OCI-LY7 (cell line): ENCODE results near the gene STMN3. TPM values are rescaled to one million over a fixed set of nuclear protein-coding genes. Genes with fewer than 3 reads are reported as not detected.
"Not testable (repeated sequence)": the region's sequence is repeated elsewhere in the genome, so short reads cannot be mapped to it uniquely, and the experiment has no call there.

ENCODE experiments used
- BruUV-seq: library from RNA; stranded (reverse); fragments of 400-500 nt; replicated peaks from 2 replicates; lab custom pipeline; 2021; lab: Mats Ljungman, UMichigan
- CTCF ChIA-PET: fragments of 300-600 bp; sonication (Branson Sonifier 250); formaldehyde crosslinking; loops from one replicate; lab custom pipeline; 2022; ENCODE audit warnings: antibody characterized with exemption; ENCODE audit not compliant: unreplicated experiment; lab: Charles Lee
- POLR2A ChIA-PET: fragments of 300-600 bp; sonication (Branson Sonifier 250); formaldehyde crosslinking; loops from one replicate; lab custom pipeline; 2022; ENCODE audit warnings: antibody characterized with exemption; lab: Charles Lee
- DNase-seq: peaks from one replicate; pipeline ENCODE4 v3.0.0-alpha.2; 2015; ENCODE audit warnings: low spot score
- H2AFZ ChIP-seq: fragments of 200-600 bp; sonication (generic), shearing (Covaris generic); 2 replicates; pipeline ENCODE4 v1.6.1; 2014; ENCODE audit warnings: mild to moderate bottlenecking, antibody characterized with exemption, low read length, moderate library complexity
- H3K27ac ChIP-seq: fragments of 200-600 bp; sonication (generic); 2 replicates; pipeline ENCODE4 v1.5.1; 2014; ENCODE audit warnings: mixed run types, low read depth, mild to moderate bottlenecking, moderate library complexity, low read length, inconsistent platforms; ENCODE audit not compliant: poor library complexity, severe bottlenecking
- H3K36me3 ChIP-seq: fragments of 200-600 bp; sonication (generic); 2 replicates; pipeline ENCODE4 v1.6.1; 2014; ENCODE audit warnings: mild to moderate bottlenecking, antibody characterized with exemption, low read length, moderate library complexity, mixed read lengths; ENCODE audit not compliant: insufficient read depth
- H3K4me1 ChIP-seq: fragments of 200-600 bp; sonication (generic); 2 replicates; pipeline ENCODE4 v1.5.1; 2014; ENCODE audit warnings: mild to moderate bottlenecking, low read length; ENCODE audit not compliant: insufficient read depth, poor library complexity, severe bottlenecking
- H3K4me2 ChIP-seq: fragments of 200-600 bp; sonication (generic); 2 replicates; pipeline ENCODE4 v1.6.1; 2014; ENCODE audit warnings: mild to moderate bottlenecking, low read length
- H3K4me3 ChIP-seq: fragments of 200-600 bp; sonication (generic); 2 replicates; pipeline ENCODE4 v1.5.1; 2014; ENCODE audit warnings: mild to moderate bottlenecking, low read depth, low read length; ENCODE audit not compliant: poor library complexity, severe bottlenecking
- H3K79me2 ChIP-seq: fragments of 200-600 bp; sonication (generic); 2 replicates; pipeline ENCODE4 v1.6.1; 2016; ENCODE audit warnings: low read depth, mild to moderate bottlenecking, low read length, moderate library complexity, mixed read lengths; ENCODE audit not compliant: insufficient read depth
- H3K9me2 ChIP-seq: fragments of 200-600 bp; sonication (generic); 2 replicates; pipeline ENCODE4 v1.6.1; 2016; ENCODE audit warnings: mild to moderate bottlenecking, low read length, mixed read lengths; ENCODE audit not compliant: insufficient read depth
- H3K9me3 ChIP-seq: fragments of 200-600 bp; sonication (generic); 2 replicates; pipeline ENCODE4 v1.6.1; 2014; ENCODE audit warnings: mild to moderate bottlenecking, mixed run types, low read length, mixed read lengths
- H4K20me1 ChIP-seq: fragments of 200-600 bp; sonication (generic); 2 replicates; pipeline ENCODE4 v1.6.1; 2014; ENCODE audit warnings: mild to moderate bottlenecking, antibody characterized with exemption, low read length, moderate library complexity, mixed read lengths; ENCODE audit not compliant: insufficient read depth
- EZH2phosphoT487 ChIP-seq: fragments of 200-600 bp; sonication (generic); IDR thresholded peaks from 2 replicates; pipeline ENCODE4 v1.6.1; 2018; ENCODE audit warnings: low read depth, borderline replicate concordance, mild to moderate bottlenecking, mixed run types, antibody characterized with exemption, low read length, moderate library complexity, mixed read lengths
- intact Hi-C: fragments of 100-400 bp; cut with micrococcal nuclease; formaldehyde crosslinking; loops from one replicate; pipeline ENCODE4 v1.10.0; 2022; ENCODE audit not compliant: unreplicated experiment
- total RNA-seq, 2 experiments: library from RNA; depleted of rRNA in 1 of 2; stranded (reverse); fragments of >200 nt in 1 of 2; shearing (Covaris generic) in 1 of 2; gene quantifications; 2 replicates each; pipeline ENCODE4 v1.2.3, GENCODE V29; 2014 to 2022
- TF ChIP-seq, protein P1 (sequence below): fragments of 200-600 bp; sonication (generic); conservative IDR thresholded peaks from 2 replicates; pipeline ENCODE4 v1.5.1; 2014; ENCODE audit warnings: mild to moderate bottlenecking, antibody characterized with exemption, low read length, moderate library complexity, mixed read lengths

Gene STMN3
- total RNA-seq, 2 experiments from 2014 or later = 6.7 TPM

DNA sequence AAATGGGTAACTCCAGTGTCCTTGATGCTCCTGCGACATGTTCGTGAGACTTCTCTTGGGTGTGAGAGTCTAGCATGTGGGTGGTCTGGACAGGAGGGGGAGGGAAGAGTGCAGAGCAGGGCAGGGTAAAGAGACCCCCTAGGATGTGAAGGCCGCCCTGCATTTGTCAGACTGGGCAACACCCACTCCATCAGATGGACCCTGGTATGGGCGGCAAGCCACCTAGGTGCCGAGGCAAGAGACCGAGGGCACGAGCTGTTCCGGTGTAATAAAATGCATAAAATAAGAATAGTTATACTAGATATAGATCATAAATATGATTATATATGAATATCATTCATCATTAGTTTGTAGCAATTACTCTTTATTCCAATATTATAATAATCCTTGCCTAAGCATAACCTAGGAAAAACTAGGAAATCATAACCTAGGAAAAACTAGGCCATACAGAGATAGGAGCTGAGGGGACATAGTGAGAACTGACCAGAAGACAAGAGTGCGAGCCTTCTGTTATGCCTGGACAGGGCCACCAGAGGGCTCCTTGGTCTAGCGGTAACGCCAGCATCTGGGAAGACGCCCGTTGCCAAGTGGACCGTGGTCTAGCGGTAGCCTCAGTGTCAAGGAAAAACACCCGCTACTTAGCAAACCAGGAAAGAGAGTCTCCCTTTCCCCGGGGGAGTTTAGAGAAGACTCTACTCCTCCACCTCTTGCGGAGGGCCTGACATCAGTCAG, 39.2 kb downstream of the STMN3 start:
- H3K27ac ChIP-seq, POLR2A ChIA-PET, H2AFZ ChIP-seq, H3K4me1 ChIP-seq, intact Hi-C loops, H4K20me1 ChIP-seq, DNase-seq, CTCF ChIA-PET, H3K9me2 ChIP-seq, H3K4me3 ChIP-seq, BruUV-seq, H3K4me2 ChIP-seq, H3K79me2 ChIP-seq, H3K9me3 ChIP-seq: not testable (repeated sequence)
- peaks cover 52% of the 10 kb centered on the region for H3K36me3 ChIP-seq
- TF ChIP-seq, protein P1, sequence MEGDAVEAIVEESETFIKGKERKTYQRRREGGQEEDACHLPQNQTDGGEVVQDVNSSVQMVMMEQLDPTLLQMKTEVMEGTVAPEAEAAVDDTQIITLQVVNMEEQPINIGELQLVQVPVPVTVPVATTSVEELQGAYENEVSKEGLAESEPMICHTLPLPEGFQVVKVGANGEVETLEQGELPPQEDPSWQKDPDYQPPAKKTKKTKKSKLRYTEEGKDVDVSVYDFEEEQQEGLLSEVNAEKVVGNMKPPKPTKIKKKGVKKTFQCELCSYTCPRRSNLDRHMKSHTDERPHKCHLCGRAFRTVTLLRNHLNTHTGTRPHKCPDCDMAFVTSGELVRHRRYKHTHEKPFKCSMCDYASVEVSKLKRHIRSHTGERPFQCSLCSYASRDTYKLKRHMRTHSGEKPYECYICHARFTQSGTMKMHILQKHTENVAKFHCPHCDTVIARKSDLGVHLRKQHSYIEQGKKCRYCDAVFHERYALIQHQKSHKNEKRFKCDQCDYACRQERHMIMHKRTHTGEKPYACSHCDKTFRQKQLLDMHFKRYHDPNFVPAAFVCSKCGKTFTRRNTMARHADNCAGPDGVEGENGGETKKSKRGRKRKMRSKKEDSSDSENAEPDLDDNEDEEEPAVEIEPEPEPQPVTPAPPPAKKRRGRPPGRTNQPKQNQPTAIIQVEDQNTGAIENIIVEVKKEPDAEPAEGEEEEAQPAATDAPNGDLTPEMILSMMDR = 0 out of 2 replicates have a peak, but pooled peaks have one; percentile 35

DNA sequence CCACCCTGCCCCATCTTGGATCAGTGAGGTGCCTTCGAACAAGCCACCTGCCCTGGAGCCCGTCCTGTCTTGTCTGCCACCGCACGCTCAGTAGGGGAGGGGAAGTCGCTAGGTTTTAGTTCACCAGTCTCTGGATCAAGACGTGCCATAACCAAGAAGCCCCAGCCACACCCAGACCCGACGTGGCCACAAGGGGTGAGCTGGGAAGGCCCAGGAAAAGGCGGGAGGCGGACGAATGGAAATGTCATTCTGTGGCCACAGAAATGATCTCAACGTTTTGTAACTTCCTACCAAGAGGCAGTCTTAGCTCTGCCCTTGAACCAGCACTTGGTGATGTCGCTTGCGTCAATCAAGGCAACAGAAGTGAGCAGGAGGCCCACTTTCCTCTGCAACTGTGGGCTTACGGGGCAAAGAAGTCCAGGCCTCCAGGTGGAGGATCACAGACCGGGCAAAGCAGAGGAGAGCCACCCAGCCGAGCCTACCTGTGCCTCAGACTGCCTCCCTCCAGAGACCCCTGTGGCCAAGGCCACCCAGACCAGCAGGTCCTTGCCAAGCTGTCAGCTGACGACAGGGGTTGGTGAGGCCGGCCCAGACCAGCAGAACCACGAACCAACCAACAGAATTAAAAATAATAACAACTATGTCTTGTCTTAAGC, 40.8 kb downstream of the STMN3 start:
- no peak overlapping the region for H3K4me3 ChIP-seq
- H3K9me3 ChIP-seq = no peaks in the 10 kb centered on the region
- H3K27ac ChIP-seq = no peak overlapping the region
- POLR2A ChIA-PET = no interaction called here
- intact Hi-C loops = no loop called here
- H3K4me2 ChIP-seq = no peak overlapping the region
- H2AFZ ChIP-seq = no peak overlapping the region
- BruUV-seq = no TSS peak
- no peaks in the 10 kb centered on the region for H3K4me1 ChIP-seq
- H3K9me2 ChIP-seq = no peaks in the 10 kb centered on the region
- H3K79me2 ChIP-seq = no peaks in the 10 kb centered on the region
- CTCF ChIA-PET = no interaction called here
- H3K36me3 ChIP-seq = peaks cover 38% of the 10 kb centered on the region
- TF ChIP-seq, protein P1 = no peak
- no peak for TF ChIP-seq EZH2phosphoT487
- H4K20me1 ChIP-seq = no peaks in the 10 kb centered on the region
- no peak for DNase-seq

DNA sequence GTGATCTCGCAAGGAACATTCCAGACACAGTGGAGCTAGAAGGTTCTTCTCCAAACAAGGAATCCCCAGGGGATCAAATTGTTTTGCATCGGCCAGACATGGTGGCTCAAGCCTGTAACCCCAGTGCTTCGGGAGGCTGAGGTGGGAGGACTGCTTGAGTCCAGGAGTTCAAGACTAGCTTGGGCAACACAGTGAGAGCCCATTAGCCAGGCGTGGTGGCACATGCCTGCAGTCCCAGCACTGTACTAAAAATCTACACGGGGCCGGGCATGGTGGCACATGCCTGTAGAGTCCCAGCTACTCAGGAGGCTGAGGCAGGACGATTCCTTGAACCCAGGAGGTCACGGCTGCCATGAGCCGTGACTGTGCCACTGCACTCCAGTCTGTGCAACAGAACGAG, 41.6 kb downstream of the STMN3 start:
- Histone ChIP-seq H3K4me3 (no peak overlapping the region), H4K20me1 (no peaks in the 10 kb centered on the region), H3K27ac (no peak overlapping the region), H3K9me2 (no peaks in the 10 kb centered on the region), H3K9me3 (no peaks in the 10 kb centered on the region), H3K4me2 (no peak overlapping the region), H3K4me1 (no peaks in the 10 kb centered on the region), H3K36me3 (peaks cover 33% of the 10 kb centered on the region), H3K79me2 (no peaks in the 10 kb centered on the region), H2AFZ (no peak overlapping the region)
- BruUV-seq = no TSS peak
- intact Hi-C loops = no loop called here
- no peak for TF ChIP-seq EZH2phosphoT487
- TF ChIP-seq, protein P1 = no peak
- ChIA-PET POLR2A (no interaction called here), CTCF (no interaction called here)
- DNase-seq = no peak
